Measurements from ENCODE around the gene A2ML1.
"Not testable (repeated sequence)": the region's sequence is repeated elsewhere in the genome, so short reads cannot be mapped to it uniquely, and the experiment has no call there.

The A2ML1 gene

DNA sequence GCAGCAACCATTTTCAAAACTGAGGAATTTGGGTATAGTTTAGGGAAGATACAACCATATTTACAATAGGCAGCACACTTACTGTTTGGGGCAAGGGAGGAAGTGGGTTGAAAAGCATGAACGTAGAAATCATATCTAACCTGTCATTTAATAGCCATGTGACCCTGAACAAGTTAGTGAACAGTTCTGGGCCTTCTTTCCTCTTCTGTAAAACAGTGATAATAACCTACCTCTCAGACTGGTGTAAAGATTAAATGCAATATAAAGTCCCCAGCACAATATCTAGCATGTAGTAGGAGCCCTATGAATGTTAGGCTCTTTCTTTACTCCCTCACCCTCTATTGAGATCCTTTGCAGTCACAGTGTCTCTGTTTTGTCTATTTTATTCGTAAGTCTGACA is 33.5 kb downstream of the A2ML1 start:
- no peak for DNase-seq (ENCODE audit: low read depth)

DNA sequence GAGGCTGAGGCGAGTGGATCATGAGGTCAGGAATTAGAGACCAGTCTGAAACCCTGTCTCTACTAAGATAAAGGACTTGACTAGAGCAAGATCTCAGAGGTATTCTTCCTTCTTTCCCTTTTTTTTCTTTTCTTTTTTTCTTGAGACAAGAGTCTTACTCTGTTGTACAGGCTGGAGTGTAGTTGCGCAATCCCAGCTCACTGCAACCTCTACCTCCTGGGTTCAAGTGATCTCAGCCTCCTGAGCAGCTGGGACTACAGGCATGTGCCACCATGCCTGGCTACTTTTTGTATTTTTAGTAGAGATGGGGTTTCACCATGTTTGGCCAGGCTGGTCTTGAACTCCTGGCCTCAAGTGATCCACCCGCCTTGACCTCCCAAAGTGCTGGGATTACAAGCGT is 37.0 kb downstream of the A2ML1 start:
- DNase-seq (ENCODE audit: low read depth), result not testable (repeated sequence)

DNA sequence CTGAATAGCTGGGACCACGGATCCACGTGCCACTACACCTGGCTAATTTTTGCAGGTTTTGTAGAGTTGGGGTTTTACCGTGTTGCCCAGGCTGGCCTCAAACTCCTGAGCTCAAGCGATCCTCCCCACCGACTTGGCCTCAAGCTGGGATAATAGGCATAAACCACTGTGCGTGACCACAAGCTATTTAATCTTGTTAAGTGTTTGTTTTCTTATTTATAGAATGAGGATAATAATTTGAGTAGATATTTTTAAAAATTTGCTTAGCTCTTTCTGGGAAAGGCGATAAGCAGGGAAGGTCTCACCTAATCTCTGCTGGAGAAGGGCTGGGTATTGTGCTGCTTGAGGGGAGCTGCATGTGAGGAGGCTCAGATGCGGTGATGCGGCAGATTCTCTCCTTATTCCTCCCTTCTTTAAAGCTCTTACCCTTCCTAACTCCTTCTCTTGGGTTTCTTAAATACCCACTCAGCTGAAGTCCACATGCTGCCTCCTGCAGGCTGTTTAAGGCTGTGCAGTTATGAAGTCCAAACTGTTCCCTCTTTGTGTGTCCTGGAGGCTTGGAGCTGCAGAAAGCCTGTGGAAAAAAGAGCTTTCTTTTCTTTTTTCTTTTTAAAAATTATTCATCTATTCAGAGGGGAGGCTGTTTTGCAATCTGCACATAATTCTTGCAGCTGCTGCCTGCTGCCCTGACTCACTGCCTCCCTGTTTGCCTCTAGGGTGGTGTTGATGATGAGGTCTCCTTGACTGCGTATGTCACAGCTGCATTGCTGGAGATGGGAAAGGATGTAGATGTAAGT is 37.9 kb downstream of the A2ML1 start:
- DNase-seq (ENCODE audit: low read depth), result no peak

DNA sequence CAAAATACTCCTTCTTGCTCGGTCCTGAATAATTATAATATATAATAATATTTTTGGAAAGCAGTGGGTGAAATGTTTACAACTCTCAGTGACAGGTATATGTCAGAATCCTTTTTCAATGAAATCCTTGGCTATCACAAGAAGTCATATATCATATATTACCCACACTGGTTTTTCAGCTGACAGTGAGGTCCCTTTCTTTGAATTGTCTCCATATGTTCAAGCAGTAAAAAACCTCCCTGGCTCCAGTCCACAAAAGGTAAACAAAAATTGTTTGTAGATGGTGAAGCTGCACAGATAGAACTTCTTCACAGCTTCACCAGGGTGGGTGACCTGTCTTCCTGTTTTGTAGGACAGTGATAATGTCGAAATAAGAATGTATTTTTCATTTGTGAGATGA is 44.0 kb downstream of the A2ML1 start:
- DNase-seq (ENCODE audit: low read depth), result no peak

DNA sequence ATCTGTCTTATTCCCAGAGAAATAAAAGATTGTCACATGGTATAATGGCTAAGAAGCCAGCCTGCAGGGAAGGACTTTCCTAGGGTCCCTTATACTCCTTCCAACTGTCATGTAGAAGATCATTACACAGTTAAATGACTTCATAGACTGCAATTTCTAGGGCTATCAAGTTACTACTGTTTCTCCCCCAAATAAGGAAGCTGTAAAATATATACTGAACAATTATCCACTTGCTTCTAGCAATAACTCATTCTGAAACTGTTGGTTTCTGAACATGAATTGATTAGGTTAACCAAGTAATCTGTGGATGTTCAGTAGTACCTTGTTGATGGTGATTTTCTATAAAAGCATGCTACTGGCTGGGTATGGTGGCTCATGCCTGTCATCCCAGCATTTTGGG is 44.6 kb downstream of the A2ML1 start:
- DNase-seq (ENCODE audit: low read depth), result no peak

GRCh38 chr12:8867786-8868185 is 45.4 kb downstream of the A2ML1 start:
- no peak for DNase-seq (ENCODE audit: low read depth)

- no peak for DNase-seq (ENCODE audit: low read depth)
Observed at GRCh38 chr12:8870586-8870985, 48.2 kb downstream of the A2ML1 start.

DNA sequence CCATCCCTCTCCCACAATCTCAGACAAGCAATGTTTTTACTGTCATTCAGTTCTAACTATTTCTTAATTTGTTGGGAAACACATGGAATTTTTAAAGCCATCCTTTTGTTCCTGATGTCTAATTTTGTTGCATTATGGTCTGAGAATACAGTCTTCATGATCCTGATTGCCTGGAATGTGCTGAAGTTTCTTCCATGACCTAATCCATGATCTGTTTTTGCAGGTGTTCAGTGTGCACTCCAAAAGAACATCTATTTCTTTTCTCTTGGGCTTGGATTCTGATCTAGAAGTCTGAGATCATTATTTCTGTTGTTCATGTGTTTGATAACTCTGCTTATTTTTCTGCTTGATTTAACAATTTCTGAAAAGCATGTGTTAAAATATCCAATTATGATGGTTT is 48.6 kb downstream of the A2ML1 start:
- no peak for DNase-seq (ENCODE audit: low read depth)

GRCh38 chr12:8876887-8877286 is 54.5 kb downstream of the A2ML1 start:
- DNase-seq (ENCODE audit: low read depth), result no peak

GRCh38 chr12:8886502-8887284 is 64.3 kb downstream of the A2ML1 start:
- DNase-seq (ENCODE audit: low read depth), result no peak

DNA sequence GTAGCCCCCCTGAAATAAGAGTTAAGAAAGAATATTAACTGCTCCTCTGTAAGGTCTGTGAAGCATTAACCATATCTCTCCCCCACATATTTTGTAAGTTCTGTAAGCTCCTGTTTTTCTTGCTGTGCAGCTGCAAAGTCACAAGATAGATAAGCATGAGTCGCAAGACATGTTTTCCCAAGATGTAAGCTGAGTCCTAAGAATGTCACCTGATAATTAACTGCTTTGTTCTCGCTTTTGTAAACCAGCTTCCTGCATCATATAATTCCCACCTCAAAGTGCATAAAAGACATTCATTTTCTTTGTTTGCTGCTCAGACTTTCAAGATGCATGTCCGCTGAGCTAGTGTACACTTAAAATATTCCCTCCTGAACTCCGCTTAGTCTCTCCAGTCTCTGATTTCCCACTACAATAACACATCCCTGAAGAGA is 64.9 kb downstream of the A2ML1 start:
- no peak for DNase-seq (ENCODE audit: low read depth)

DNA sequence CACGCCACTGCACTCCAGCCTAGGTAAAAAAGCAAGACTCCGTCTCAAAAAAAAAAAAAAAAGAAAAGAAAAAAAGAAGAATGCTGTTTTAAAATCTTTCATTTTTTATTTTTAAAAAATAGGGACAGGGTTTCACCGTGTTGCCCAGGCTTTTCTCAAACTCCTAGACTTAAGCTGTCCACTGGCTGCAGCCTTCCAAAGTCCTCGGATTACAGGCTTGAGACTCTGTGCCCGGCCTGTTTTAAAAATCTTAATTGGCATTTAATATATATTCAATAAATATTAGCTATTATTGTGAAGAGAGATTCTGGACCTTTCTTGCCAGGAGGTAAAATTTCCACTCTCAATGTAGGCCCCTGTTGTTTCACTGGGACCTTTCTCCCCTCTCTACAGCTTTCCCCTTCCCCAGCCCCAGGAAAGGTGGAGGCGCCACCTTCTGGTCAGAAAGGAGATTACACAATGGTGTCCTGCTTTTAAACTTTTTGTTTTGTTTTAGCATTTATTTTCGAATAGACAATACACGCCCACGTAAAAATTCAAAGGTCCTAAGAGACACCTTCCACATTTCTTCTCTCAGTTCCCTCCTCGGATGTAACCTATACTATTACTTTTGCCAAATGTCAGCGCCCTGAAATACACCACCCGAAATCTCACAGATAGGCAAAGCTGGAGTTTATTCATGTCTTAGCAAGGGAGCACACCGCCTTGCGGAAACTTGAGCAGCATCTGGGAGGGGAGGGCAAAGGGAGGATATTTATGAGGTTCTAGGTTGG is 68.1 kb downstream of the A2ML1 start:
- peak; percentile 26 for DNase-seq (ENCODE audit: low read depth)

- no peak for DNase-seq (ENCODE audit: low read depth)
Observed at GRCh38 chr12:8891976-8892375, 69.6 kb downstream of the A2ML1 start.

- DNase-seq (ENCODE audit: low read depth), result no peak
Observed at GRCh38 chr12:8894378-8894777, 72.0 kb downstream of the A2ML1 start.

- DNase-seq (ENCODE audit: low read depth), result no peak
Observed at GRCh38 chr12:8894986-8895385, 72.6 kb downstream of the A2ML1 start.

GRCh38 chr12:8897081-8897480 is 74.7 kb downstream of the A2ML1 start:
- DNase-seq (ENCODE audit: low read depth), result no peak

GRCh38 chr12:8899830-8900229 is 77.4 kb downstream of the A2ML1 start:
- no peak for DNase-seq (ENCODE audit: low read depth)

DNA sequence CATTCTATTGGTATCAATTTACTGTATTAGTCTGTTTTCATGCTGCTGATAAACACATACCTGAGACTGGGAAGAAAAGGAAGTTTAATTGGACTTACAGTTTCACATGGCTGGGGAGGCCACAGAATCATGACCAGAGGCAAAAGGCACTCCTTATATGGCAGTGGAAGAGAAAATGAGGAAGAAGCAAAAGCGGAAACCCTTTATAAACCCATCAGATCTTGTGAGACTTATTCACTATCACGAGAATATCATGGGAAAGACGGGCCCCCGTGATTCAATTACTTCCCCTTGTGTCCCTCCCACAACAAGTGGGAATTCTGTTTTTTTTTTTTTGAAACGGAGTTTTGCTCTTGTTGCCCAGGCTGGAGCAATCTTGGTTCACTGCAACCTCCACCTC is 80.3 kb downstream of the A2ML1 start:
- not testable (repeated sequence) for DNase-seq (ENCODE audit: low read depth)

GRCh38 chr12:8903646-8904045 is 81.2 kb downstream of the A2ML1 start:
- DNase-seq (ENCODE audit: low read depth), result no peak

DNA sequence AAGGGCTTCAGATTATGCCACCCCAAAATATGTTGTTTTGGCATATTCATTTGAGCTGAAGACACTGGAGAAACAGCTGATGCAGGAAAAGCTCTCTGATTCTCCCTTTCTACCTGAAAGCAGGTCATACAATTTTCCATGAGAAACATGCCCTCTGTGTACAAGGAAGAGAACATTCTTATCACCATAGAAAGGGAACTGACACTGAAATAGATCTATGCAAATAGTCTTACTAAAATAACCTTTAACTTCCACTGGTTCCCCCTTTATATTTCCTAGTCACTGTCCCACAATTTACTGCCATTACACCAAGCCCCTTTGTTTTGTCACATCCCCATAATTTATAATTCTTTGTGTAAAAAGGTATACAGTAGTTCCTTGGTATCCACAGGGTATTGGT is 82.2 kb downstream of the A2ML1 start:
- DNase-seq (ENCODE audit: low read depth), result no peak

GRCh38 chr12:8905546-8905945 is 83.1 kb downstream of the A2ML1 start:
- no peak for DNase-seq (ENCODE audit: low read depth)

- no peak for DNase-seq (ENCODE audit: low read depth)
Observed at GRCh38 chr12:8906266-8907180, 84.1 kb downstream of the A2ML1 start.
